HG03575 (cell line): Measurements from ENCODE around the gene PTCD1.

ENCODE experiments used
- ATAC-seq: cut with Tn5 transposase; IDR thresholded peaks from one replicate; pipeline ENCODE4 v1.9.1; 2021; ENCODE audit not compliant: unreplicated experiment, insufficient number of reproducible peaks, low FRiP score; ENCODE audit errors: extremely low read depth

The PTCD1 gene

DNA sequence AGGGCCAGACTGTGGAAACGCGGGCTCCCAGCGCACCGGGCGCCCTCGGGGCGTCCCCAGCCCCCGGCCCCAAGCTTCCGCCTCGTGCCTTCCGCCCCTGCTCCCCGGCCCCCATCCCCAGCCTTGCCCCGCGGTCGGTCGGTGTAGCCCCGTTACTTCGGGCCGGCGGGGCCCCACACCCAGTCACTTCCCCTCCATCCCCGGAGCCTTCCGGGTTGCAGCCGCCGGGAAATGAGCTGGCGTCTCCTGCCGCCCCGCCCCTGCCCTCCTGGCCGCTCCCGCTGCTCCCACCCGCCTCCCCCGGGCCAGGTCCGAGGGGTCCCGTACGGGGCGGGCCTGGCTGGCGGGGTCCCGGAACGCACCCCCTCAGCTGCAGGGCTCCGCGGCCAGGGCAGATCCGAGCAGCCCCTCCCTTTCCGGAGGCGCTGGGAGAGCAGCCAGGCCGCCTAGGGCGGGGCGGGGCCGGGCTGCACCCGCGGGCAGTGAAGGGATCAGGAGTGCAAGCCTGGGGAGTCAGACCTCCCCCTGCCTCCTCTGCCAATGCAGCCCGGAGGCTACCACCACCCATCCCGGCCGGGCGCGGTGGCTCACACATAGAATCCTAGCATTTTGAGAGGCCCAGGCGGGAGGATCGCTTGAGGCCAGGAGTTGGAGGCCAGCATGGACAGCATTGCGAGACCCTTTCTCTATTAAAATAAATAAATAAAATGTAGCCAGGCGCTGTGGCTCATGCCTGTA lies 63.4 kb downstream of the PTCD1 start:
- no peak for ATAC-seq

DNA sequence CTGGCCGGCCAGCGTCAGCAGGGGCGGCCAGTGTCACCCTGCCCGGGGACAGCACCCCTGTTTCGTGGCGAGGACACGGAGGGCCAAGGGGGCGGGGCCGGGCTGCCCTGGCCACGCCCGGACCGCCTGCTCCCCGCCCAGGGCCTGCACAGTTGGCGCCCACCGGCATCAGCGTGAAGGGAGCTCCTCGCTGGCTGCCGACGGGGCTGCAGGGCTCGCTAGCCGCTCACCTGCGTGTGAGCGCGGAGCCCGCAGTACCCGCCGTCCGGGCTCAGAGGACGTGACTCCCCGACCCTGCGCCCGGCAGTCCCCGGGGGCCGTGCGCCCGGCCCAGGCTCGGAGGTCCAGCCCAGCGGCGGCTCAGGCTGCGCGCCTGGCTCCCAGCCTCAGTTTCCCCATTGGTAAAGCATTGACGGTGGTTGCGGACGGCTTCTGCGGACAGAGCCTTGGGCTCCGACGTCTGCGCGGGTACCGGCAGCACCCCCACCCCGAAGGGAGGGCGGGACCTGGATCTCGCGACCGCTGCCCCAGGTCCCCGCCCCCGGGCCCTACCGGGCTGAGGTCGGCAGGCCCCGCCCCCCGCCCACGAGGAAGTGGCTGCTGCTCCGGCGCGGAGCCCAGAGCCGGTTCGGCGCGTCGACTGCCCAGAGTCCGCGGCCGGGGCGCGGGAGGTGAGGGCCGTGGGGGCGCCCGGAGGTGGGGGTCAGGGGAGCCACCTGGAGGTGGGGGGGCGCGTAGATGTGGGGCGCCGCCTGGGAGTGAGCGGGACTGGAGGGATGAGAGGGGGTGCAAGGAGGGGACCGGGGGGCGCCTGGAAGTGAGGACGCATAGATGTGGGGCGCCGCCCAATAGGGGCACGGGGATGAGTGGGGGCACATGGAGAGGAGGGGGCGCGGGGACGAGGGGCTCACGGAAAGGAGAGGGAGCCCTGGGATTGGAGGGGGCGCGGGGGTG lies 64.2 kb downstream of the PTCD1 start, which contains the start of gene ARPC1B:
Gene ARPC1B (plus strand): TSS at position 620 of the 954 bp plus-strand sequence. CDS start 10,985 bp downstream, outside the sequence.
- ATAC-seq: no peak

DNA sequence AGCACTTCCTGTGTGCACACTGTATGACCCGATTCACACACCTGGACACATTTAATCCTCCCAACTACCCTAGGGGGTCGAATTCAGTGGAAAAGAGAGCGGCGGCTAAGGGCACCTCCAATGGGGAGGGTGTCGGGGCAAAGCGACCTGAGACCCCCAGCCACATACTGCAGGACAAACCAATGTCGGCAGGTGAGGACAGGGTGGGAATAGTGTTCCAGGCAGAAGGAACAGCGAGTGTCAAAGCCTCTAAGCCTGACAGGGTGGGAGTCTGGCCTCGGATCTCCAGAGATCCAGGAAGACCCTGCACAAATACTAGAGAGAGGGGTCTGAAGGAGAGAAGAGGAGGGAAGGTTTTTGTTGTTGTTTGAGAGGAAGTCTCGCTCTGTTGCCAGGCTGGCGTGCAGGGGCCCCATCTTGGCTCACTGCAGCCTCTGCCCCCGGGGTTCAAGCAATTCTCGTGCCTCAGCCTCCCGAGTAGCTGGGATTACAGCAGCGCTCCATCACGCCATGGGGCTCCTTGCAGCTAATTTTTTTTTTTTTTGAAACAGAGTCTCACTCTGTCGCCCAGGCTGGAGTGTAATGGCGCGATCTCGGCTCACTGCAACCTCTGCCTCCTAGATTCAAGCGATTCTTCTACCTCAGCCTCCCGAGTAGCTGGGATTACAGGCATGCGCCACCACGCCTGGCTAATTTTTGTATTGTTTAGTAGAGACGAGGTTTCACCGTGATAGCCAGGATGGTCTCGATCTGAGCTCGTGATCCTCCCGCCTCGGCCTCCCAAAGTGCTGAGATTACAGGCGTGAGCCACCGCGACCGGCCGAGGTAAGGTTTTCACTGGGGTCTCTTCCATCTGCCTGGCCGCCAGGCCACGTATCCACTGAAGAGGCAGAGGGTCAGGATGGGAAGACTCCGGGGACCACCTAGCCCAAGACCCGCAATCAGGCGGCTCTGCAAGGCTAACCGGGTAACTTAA lies 65.2 kb downstream of the PTCD1 start:
- no peak for ATAC-seq

DNA sequence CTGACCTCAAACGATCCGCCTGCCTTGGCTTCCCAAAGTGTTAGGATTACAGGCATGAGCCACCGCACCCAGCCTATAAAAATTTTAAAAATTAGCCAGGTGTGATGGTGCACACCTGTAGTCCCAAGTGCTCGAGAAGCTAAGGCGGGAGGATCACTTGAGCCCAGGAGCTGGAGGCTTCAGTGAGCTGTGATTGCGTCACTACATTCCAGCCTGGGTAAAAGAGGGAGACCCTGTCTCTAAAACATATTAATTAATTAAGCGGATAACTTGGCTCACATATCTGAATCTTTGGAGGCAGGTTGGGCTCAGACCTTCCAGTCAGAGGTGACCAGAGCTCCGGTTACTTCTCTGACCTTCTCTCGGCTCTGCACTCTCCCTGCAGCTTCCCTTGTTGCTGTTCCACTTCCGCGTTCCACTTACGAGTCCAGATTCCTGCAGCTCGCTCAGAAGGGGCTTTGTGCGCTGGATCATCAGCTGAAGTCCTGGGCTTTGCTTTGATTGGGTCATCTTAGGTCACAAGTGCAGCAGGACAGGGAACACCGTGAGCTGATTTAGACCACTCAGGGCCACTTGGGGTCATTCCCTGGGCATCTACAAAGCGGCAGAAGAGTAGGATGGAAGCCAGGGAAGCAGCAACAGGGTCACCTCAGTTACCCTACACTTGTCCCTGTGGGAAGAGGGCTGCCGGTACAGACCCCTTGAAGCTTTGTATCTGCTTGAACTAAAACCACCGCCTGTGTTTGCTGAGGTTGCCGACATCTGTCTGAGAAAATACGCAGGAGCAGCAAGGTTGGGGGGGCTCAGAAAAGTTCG lies 66.1 kb downstream of the PTCD1 start:
- no peak for ATAC-seq

DNA sequence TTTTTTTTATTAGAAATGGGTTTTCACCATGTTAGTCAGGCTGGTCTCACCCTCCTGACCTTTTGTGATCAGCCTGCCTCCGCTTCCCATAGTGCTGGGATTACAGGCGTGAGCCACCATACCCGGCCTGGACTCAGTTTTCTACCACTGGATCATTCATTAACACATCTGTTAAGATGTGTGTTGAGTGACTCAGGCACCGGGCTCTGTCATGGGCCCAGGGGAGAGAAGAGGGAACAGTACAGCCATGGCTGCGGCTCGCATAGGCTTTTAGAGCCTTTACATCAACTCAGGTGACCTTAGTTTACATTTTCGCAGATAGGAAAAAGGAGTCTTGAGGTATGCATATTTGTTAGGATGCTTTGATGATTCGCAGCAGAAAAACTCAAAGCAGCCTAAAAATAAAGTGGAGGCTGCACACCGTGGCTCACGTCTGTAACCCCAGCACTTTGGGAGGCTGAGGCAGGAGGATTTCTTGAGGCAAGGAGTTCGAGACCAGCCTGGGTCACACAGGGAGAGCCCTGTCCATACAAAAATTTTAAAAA lies 67.2 kb downstream of the PTCD1 start:
- no peak for ATAC-seq

DNA sequence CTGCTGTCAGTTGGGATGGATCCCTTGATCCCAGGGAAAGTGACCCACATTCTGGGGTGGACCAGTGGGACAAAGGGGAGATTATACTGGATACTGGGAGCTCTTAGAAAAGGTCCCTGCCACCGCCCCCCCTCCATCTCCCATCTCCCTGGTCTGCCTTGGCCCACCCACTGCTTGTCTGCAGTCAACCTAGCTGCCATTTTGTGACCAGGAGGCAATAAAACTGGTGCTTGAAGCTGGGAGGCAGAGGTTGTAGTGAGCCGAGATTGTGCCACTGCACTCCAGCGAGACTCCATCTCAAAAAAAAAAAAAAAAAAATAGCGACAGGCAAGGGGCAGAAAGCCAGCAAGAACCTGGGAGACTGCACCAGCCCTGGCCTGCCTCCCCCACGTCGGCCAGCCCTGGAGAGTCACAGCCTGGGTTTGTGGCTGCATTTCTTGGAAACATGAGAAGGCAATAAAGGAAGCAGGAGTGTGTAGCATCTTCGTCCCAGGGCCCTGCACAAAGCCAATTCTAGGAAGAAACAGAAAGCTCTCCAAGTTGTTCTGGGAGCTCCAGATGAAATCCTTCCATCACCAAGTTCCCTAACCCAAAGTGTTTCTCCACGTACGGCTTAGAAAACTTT lies 68.7 kb downstream of the PTCD1 start:
- ATAC-seq: no peak

DNA sequence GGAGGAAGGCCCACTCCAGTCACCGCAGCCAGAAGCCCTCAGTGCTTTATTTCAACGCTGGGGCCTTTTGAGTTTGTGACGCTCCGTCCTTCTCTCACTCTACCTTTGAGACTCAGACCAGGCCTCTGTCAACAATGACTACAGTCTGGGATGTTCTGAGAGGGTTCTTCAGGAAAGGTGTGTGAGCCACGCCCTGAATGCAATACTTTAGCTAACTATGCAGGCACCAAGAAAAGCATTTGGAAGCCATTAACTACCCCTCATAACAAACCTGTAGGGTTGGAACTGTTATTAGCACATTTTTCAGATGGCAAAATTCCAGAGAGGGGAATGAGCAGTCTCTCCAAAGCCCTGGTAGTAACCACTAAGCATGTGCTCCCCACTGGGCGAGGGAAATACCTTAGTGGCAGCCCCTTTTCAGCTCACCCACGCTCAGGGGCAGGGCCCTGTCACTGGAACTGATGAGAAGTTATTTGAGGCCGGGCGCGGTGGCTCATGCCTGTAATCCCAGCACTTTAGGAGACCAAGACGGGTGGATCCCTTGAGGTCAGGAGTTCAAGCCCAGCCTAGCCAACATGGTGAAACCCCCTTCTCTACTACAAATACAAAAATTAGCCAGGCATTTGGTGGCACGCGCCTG lies 69.7 kb downstream of the PTCD1 start:
- ATAC-seq: no peak
